Measurements from ENCODE around the gene CD4. TPM values are rescaled to one million over a fixed set of nuclear protein-coding genes. Genes with fewer than 3 reads are reported as not detected.

Gene CD4
- total RNA-seq, 1 donor from 2014 or later: not detected

- DNase-seq (ENCODE audit: low read depth) (no peak), FAIRE-seq (no peak)
- TF ChIP-seq CTCF (IDR thresholded peaks at IDR 0.05; ENCODE audit: insufficient read depth, low read length, severe bottlenecking): no peak
- Histone ChIP-seq H3K36me3 (ENCODE audit: control insufficient read depth, insufficient read depth, low read length) (peaks cover 7% of the 10 kb centered on the region), H3K4me3 (ENCODE audit: low read depth, low read length) (no peak within 1 kb of the TSS), H3K27me3 (ENCODE audit: control insufficient read depth, insufficient read depth, low read length) (no peaks in the 10 kb centered on the region)
These were observed 51.6 kb downstream of the CD4 start, which contains the start of gene GNB3 for GRCh38 chr12:6840761-6841515. TSS of gene GNB3 (plus strand) at chr12:6840925. CDS start at chr12:6841288, 363 bp downstream.

- TF ChIP-seq CTCF (IDR thresholded peaks at IDR 0.05; ENCODE audit: insufficient read depth, low read length, severe bottlenecking): no peak
- H3K4me3 ChIP-seq (ENCODE audit: low read depth, low read length): no peak overlapping the region
- no peaks in the 10 kb centered on the region for H3K27me3 ChIP-seq (ENCODE audit: control insufficient read depth, insufficient read depth, low read length)
- DNase-seq (ENCODE audit: low read depth) (no peak), FAIRE-seq (no peak)
- peaks cover 9% of the 10 kb centered on the region for H3K36me3 ChIP-seq (ENCODE audit: control insufficient read depth, insufficient read depth, low read length)
These were observed 52.7 kb downstream of the CD4 start for GRCh38 chr12:6842075-6842474.

- DNase-seq (ENCODE audit: low read depth) (no peak), FAIRE-seq (peak; percentile 7)
- H3K27me3 ChIP-seq (ENCODE audit: control insufficient read depth, insufficient read depth, low read length): no peaks in the 10 kb centered on the region
- H3K36me3 ChIP-seq (ENCODE audit: control insufficient read depth, insufficient read depth, low read length): peaks cover 4% of the 10 kb centered on the region
- H3K4me3 ChIP-seq (ENCODE audit: low read depth, low read length): no peak overlapping the region
- TF ChIP-seq CTCF (IDR thresholded peaks at IDR 0.05; ENCODE audit: insufficient read depth, low read length, severe bottlenecking): no peak
These were observed 54.0 kb downstream of the CD4 start for GRCh38 chr12:6843118-6843902.

- Histone ChIP-seq H3K27me3 (ENCODE audit: control insufficient read depth, insufficient read depth, low read length) (no peaks in the 10 kb centered on the region), H3K4me3 (ENCODE audit: low read depth, low read length) (no peak overlapping the region), H3K36me3 (ENCODE audit: control insufficient read depth, insufficient read depth, low read length) (peaks cover 4% of the 10 kb centered on the region)
- no peak for TF ChIP-seq CTCF (IDR thresholded peaks at IDR 0.05; ENCODE audit: insufficient read depth, low read length, severe bottlenecking)
- no peak for DNase-seq (ENCODE audit: low read depth)
- peak; percentile 18 for FAIRE-seq
These were observed 56.1 kb downstream of the CD4 start for GRCh38 chr12:6845395-6845794.

- FAIRE-seq (no peak), DNase-seq (ENCODE audit: low read depth) (no peak)
- Histone ChIP-seq H3K36me3 (ENCODE audit: control insufficient read depth, insufficient read depth, low read length) (peaks cover 4% of the 10 kb centered on the region), H3K4me3 (ENCODE audit: low read depth, low read length) (no peak overlapping the region), H3K27me3 (ENCODE audit: control insufficient read depth, insufficient read depth, low read length) (no peaks in the 10 kb centered on the region)
- no peak for TF ChIP-seq CTCF (IDR thresholded peaks at IDR 0.05; ENCODE audit: insufficient read depth, low read length, severe bottlenecking)
These were observed 57.1 kb downstream of the CD4 start for GRCh38 chr12:6846316-6846869.
